ENCODE measurements around the gene SLC6A11.

Gene SLC6A11

GRCh38 chr3:10925436-10926255 lies 109.6 kb downstream of the SLC6A11 start:
- no peak for FAIRE-seq
- no peak for TF ChIP-seq CTCF (IDR thresholded peaks at IDR 0.05; ENCODE audit: insufficient read depth, missing control alignments)
- DNase-seq (ENCODE audit: insufficient read length, low spot score), result no peak

DNA sequence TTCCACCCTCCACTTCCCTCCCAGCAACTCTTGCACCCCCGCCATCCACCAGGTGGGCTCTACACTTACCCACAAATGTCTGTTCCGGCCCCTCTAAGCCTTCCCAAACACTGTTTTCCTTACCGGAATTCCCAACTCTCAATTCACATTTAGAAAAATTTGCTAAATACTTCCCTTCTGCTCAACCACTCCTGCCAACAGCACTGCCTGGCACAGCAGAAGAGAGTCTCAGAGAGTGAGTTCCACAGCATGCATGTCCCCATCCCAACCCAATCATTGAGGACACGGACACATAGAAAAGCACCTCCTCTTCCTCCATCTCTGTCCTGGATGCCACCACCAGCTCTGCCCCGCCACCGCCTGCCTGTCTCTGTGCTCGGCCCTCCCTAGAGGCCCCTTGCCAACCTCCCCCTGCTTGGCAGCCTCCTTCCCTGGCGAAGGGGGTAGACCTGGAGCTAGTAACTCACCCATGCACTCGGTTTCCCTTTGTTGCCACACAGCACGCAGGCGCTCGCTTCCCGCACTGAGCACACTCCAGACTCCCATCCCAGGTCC lies 110.3 kb downstream of the SLC6A11 start:
- no peak for FAIRE-seq

GRCh38 chr3:10926811-10927521 lies 110.9 kb downstream of the SLC6A11 start:
- FAIRE-seq, result no peak
- no peak for DNase-seq (ENCODE audit: insufficient read length, low spot score)
- no peak for TF ChIP-seq CTCF (IDR thresholded peaks at IDR 0.05; ENCODE audit: insufficient read depth, missing control alignments)

More for the DNA sequence above, 110.3 kb downstream of the SLC6A11 start:
- no peak for TF ChIP-seq CTCF (IDR thresholded peaks at IDR 0.05; ENCODE audit: insufficient read depth, missing control alignments)
- DNase-seq (ENCODE audit: insufficient read length, low spot score), result no peak

DNA sequence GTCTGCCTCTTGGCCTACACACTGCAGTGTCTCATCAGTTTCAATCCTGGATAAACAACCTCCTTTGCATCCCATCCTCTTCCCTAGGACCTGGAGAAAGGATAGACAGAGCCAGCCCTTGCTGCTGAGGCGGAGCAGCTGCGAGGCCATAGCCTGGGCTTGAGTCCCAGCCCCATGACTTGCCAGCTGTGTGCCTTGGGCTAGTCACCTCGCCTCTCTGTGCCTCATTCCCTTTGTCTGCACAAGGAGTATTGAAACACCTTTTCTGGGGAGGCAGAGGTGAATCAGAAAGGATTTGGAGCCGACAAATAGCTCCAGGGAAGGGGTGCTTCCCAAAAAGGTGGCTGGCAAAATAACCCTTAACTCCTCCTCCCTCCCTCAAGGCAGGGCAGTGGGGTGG lies 111.5 kb downstream of the SLC6A11 start:
- DNase-seq (ENCODE audit: insufficient read length, low spot score) (no peak), FAIRE-seq (no peak)
- TF ChIP-seq CTCF (IDR thresholded peaks at IDR 0.05; ENCODE audit: insufficient read depth, missing control alignments), result no peak

- no peak for DNase-seq (ENCODE audit: insufficient read length, low spot score)
Measured at GRCh38 chr3:10928407-10928960, 112.5 kb downstream of the SLC6A11 start.

DNA sequence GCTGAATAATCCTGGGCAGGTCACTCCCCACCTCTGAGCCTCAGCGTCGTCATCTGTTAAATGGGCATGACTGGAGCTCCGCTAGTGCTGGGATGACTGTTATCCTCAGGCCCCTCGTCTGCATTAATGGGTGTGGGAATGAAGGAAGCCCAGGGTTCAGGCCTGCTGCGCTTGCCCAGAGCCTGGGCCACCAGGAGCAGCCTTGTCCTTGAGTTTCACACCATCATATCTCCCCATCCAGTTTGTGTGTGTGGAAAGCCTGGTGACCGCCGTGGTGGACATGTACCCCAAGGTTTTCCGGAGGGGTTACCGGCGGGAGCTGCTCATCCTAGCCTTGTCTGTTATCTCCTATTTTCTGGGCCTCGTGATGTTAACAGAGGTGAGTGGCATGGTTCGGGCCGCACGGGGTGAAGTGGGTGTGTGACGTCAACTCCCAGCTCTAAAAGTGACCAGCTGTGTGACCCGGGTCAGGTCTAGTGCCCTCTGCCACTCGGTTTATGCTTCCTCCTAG lies 113.0 kb downstream of the SLC6A11 start:
- DNase-seq (ENCODE audit: insufficient read length, low spot score) (no peak), FAIRE-seq (no peak)
- no peak for TF ChIP-seq CTCF (IDR thresholded peaks at IDR 0.05; ENCODE audit: insufficient read depth, missing control alignments)

More at GRCh38 chr3:10928407-10928960, 112.5 kb downstream of the SLC6A11 start:
- TF ChIP-seq CTCF (IDR thresholded peaks at IDR 0.05; ENCODE audit: insufficient read depth, missing control alignments), result no peak
- FAIRE-seq, result no peak

Measured in D721Med (cell line).